Common myeloid progenitor, CD34-positive (primary cell): ENCODE measurements around the gene ISG15. TPM values are rescaled to one million over a fixed set of nuclear protein-coding genes. Genes with fewer than 3 reads are reported as not detected.

Experiments
- CTCF ChIA-PET: fragments of 350-600 bp; sonication (Branson Sonifier 250); formaldehyde crosslinking; loops from one replicate; lab custom pipeline; 2021; ENCODE audit warnings: antibody characterized with exemption; lab: Charles Lee
- POLR2A ChIA-PET: fragments of 350-600 bp; sonication (Branson Sonifier 250); formaldehyde crosslinking; loops from one replicate; lab custom pipeline; 2021; ENCODE audit warnings: antibody characterized with exemption; lab: Charles Lee
- DNase-seq, 3 donors: peaks; one replicate each; pipeline versions ENCODE4 v3.0.0 to v3.0.0-alpha.2; 2013
- H3K27ac ChIP-seq, 2 experiments: 1 replicate in 1 of 2; 2 replicates in 1 of 2; pipeline ENCODE4 v1.7.0; 2013; ENCODE audit warnings: inconsistent platforms in 2 of 2, low read length in 2 of 2, mild to moderate bottlenecking in 2 of 2, low read depth in 1 of 2, moderate library complexity in 1 of 2; ENCODE audit not compliant: severe bottlenecking in 2 of 2, insufficient read depth in 1 of 2, poor library complexity in 1 of 2
- H3K27me3 ChIP-seq, 5 experiments: replicated peaks in 2 of 5; 1 replicate in 3 of 5; 2 replicates in 2 of 5; pipeline versions ENCODE4 v1.6.1 to v1.7.0; 2013; ENCODE audit warnings: low read length in 4 of 5, mild to moderate bottlenecking in 2 of 5, moderate library complexity in 2 of 5, inconsistent platforms in 1 of 5; ENCODE audit not compliant: insufficient read depth in 5 of 5, control insufficient read depth in 4 of 5
- H3K36me3 ChIP-seq, 4 experiments: 1 replicate in 2 of 4; 2 replicates in 2 of 4; pipeline versions ENCODE4 v1.6.1 to v1.7.0; 2013; ENCODE audit warnings: low read length in 3 of 4, control low read depth in 1 of 4, mild to moderate bottlenecking in 1 of 4; ENCODE audit not compliant: control insufficient read depth in 4 of 4, insufficient read depth in 4 of 4
- H3K4me1 ChIP-seq, 4 experiments: 1 replicate in 3 of 4; 2 replicates in 1 of 4; pipeline versions ENCODE4 v1.6.1 to v1.7.1; 2013; ENCODE audit warnings: low read length in 3 of 4, mild to moderate bottlenecking in 3 of 4, control low read depth in 1 of 4, inconsistent platforms in 1 of 4, moderate library complexity in 1 of 4; ENCODE audit not compliant: control insufficient read depth in 4 of 4, insufficient read depth in 4 of 4; ENCODE audit errors: control extremely low read depth in 1 of 4
- H3K4me3 ChIP-seq, 7 experiments: 1 replicate in 4 of 7; 2 replicates in 3 of 7; pipeline versions ENCODE4 v1.5.1 to v1.7.0; 2013; ENCODE audit warnings: mild to moderate bottlenecking in 7 of 7, low read length in 6 of 7, moderate library complexity in 6 of 7, inconsistent platforms in 2 of 7, low read depth in 2 of 7, control low read depth in 1 of 7; ENCODE audit not compliant: insufficient read depth in 4 of 7, control insufficient read depth in 1 of 7; ENCODE audit errors: extremely low read depth in 1 of 7
- H3K9me3 ChIP-seq, 5 experiments: 1 replicate in 4 of 5; 2 replicates in 1 of 5; pipeline versions ENCODE4 v1.6.1 to v1.7.1; 2013; ENCODE audit warnings: low read length in 4 of 5, mild to moderate bottlenecking in 2 of 5, inconsistent platforms in 1 of 5, low read depth in 1 of 5, moderate library complexity in 1 of 5; ENCODE audit not compliant: control insufficient read depth in 4 of 5, insufficient read depth in 2 of 5; ENCODE audit errors: control extremely low read depth in 1 of 5
- WGBS: methylation state at CpG from one replicate; pipeline ENCODE4 v1.1.5; 2013; ENCODE audit not compliant: insufficient coverage; 5-methylcytosine and 5-hydroxymethylcytosine counted together
- polyA plus RNA-seq: library from polyadenylated mRNA; unstranded; fragments of 120-200 nt; gene quantifications from one replicate; pipeline ENCODE4 v1.2.1, GENCODE V29; 2013

ISG15 gene
- 27.6 TPM for polyA plus RNA-seq

GRCh38 chr1:1013105-1013921 is at the start of gene ISG15:
ISG15 (plus strand) TSS chr1:1013497; CDS start chr1:1013574, 77 bp downstream.
- POLR2A ChIA-PET, result interaction anchor here (0.8 to 1.3 kb wide), 2 partner anchors 19 to 47 kb away, joined by 3 read pairs; no protein-coding TSS in a partner anchor
- WGBS, result 1% methylated on average over 25 of the region's 30 CpGs
- peak; percentile 78 to 89 (median 89) for DNase-seq
- peak within 1 kb of the TSS; percentile 52 to 81 for H3K27ac ChIP-seq
- H3K9me3 ChIP-seq, result no peaks in the 10 kb centered on the region
- H3K4me1 ChIP-seq, result peaks cover 3 to 28% (median 22%) of the 10 kb centered on the region in 4 experiments
- peak within 1 kb of the TSS; percentile 43 to 99 (median 90) for H3K4me3 ChIP-seq
- CTCF ChIA-PET, result interaction anchor here (0.6 to 4.1 kb wide), 6 partner anchors 9 to 45 kb away, joined by 3 to 19 read pairs (median 5); no protein-coding TSS in a partner anchor
- H3K36me3 ChIP-seq, result no peaks in the 10 kb centered on the region
- no peaks in the 10 kb centered on the region for H3K27me3 ChIP-seq

- CTCF ChIA-PET, result no interaction called here
- Histone ChIP-seq H3K36me3 (peaks cover 0 to 3% (median 0%) of the 10 kb centered on the region in 4 experiments), H3K9me3 (no peaks in the 10 kb centered on the region), H3K4me3 (no peak overlapping the region), H3K4me1 (peaks cover 0 to 36% (median 33%) of the 10 kb centered on the region in 4 experiments), H3K27me3 (peaks cover 0 to 64% (median 13%) of the 10 kb centered on the region in 5 experiments), H3K27ac (no peak overlapping the region)
- POLR2A ChIA-PET, result no interaction called here
- 96% methylated on average over 38 of the region's 47 CpGs for WGBS
- no peak for DNase-seq
These were observed 49.4 kb upstream of the ISG15 start for GRCh38 chr1:963746-964525.

- no peak overlapping the region for H3K4me3 ChIP-seq
- no peak overlapping the region for H3K27ac ChIP-seq
- 90% methylated on average over 26 of the region's 51 CpGs for WGBS
- no peak for DNase-seq
- peaks cover 0 to 3% (median 0%) of the 10 kb centered on the region in 4 experiments for H3K36me3 ChIP-seq
- peaks cover 0 to 2% (median 0%) of the 10 kb centered on the region in 5 experiments for H3K9me3 ChIP-seq
- CTCF ChIA-PET, result no interaction called here
- H3K4me1 ChIP-seq, result peaks cover 0 to 32% (median 29%) of the 10 kb centered on the region in 4 experiments
- POLR2A ChIA-PET, result no interaction called here
- peaks cover 0 to 68% (median 16%) of the 10 kb centered on the region in 5 experiments for H3K27me3 ChIP-seq
These were observed 48.4 kb upstream of the ISG15 start for GRCh38 chr1:964691-965525.

GRCh38 chr1:965526-966134 is 47.7 kb upstream of the ISG15 start:
- H3K27me3 ChIP-seq, result peaks cover 0 to 75% (median 16%) of the 10 kb centered on the region in 5 experiments
- ChIA-PET POLR2A (no interaction called here), CTCF (no interaction called here)
- peaks cover 0 to 2% (median 0%) of the 10 kb centered on the region in 5 experiments for H3K9me3 ChIP-seq
- peaks cover 0 to 3% (median 0%) of the 10 kb centered on the region in 4 experiments for H3K36me3 ChIP-seq
- H3K4me3 ChIP-seq, result no peak overlapping the region
- WGBS, result 54% methylated on average over 21 of the region's 26 CpGs
- H3K27ac ChIP-seq, result no peak overlapping the region
- peaks cover 0 to 29% (median 23%) of the 10 kb centered on the region in 4 experiments for H3K4me1 ChIP-seq
- DNase-seq, result no peak

GRCh38 chr1:966135-966703 is 47.1 kb upstream of the ISG15 start, which contains the start of gene PLEKHN1:
PLEKHN1 (plus strand) TSS chr1:966482; CDS start chr1:966532, 50 bp downstream.
- 3% methylated on average over 29 of the region's 31 CpGs for WGBS

More at GRCh38 chr1:966135-966703, 47.1 kb upstream of the ISG15 start, which contains the start of gene PLEKHN1:
- Histone ChIP-seq H3K4me1 (peaks cover 0 to 24% (median 18%) of the 10 kb centered on the region in 4 experiments), H3K27ac (no peak within 1 kb of the TSS), H3K4me3 (peak within 1 kb of the TSS in 6 of 7 experiments; percentile 24 to 83 (median 62)), H3K9me3 (peaks cover 0 to 2% (median 0%) of the 10 kb centered on the region in 5 experiments), H3K27me3 (peaks cover 0 to 75% (median 16%) of the 10 kb centered on the region in 5 experiments), H3K36me3 (peaks cover 0 to 3% (median 0%) of the 10 kb centered on the region in 4 experiments)
- ChIA-PET POLR2A (interaction anchor here (1.1 kb wide), 1 partner anchor 10 kb away, joined by 3 read pairs; no protein-coding TSS in a partner anchor), CTCF (interaction anchor here (1.0 kb wide), 1 partner anchor 17 kb away, joined by 5 read pairs; no protein-coding TSS in a partner anchor)
- DNase-seq, result peak in 2 of 3 donors; percentile 42 to 55
